Left ventricle myocardium superior (tissue), 1 donor: ENCODE measurements around the gene HAGH. TPM values are rescaled to one million over a fixed set of nuclear protein-coding genes. Genes with fewer than 3 reads are reported as not detected.

Source experiments
- total RNA-seq: library from RNA; stranded (reverse); fragmentation: NEBNext Ultra II Directional; extraction: Animal tissue kit (Norgen Biotek cat#: 25700); gene quantifications from one replicate; pipeline ENCODE4 v1.2.1, GENCODE V29; 2021
- donor health status: DM: no; HTN: yes; CAD: no; lungs with severe emphysema.

HAGH gene
- total RNA-seq, 1 donor from 2014 or later = 182 TPM

Other genes starting within 250 kb of the HAGH start
- gene IFT140, start 214.8 kb downstream of the HAGH start, total RNA-seq = 7.5 TPM
- 11.3 TPM for gene CRAMP1, start 214.5 kb downstream of the HAGH start, total RNA-seq
- gene JPT2, start 148.5 kb downstream of the HAGH start, total RNA-seq = 41.6 TPM
- gene MAPK8IP3, start 120.6 kb downstream of the HAGH start, total RNA-seq = 80.3 TPM
- 38.3 TPM for gene NME3, start 55.3 kb downstream of the HAGH start, total RNA-seq
- 8.1 TPM for gene EME2, start 54.0 kb downstream of the HAGH start, total RNA-seq
- gene MRPS34, start 53.7 kb downstream of the HAGH start, total RNA-seq = 85.9 TPM
- gene SPSB3, start 44.3 kb downstream of the HAGH start, total RNA-seq = 40.8 TPM
- 36.6 TPM for gene NUBP2, start 43.9 kb downstream of the HAGH start, total RNA-seq
- not detected for gene IGFALS, start 33.1 kb downstream of the HAGH start, total RNA-seq
- gene FAHD1, start 381 bp upstream of the HAGH start, total RNA-seq = 30.0 TPM
- not detected for gene MEIOB, start 45.3 kb upstream of the HAGH start, total RNA-seq
- not detected for gene HS3ST6, start 91.6 kb upstream of the HAGH start, total RNA-seq
- 25.9 TPM for gene MSRB1, start 116.4 kb upstream of the HAGH start, total RNA-seq
- 315 TPM for gene RPL3L, start 127.9 kb upstream of the HAGH start, total RNA-seq
- 769 TPM for gene NDUFB10, start 132.7 kb upstream of the HAGH start, total RNA-seq
- 788 TPM for gene RPS2, start 138.0 kb upstream of the HAGH start, total RNA-seq
- not detected for gene RNF151, start 140.0 kb upstream of the HAGH start, total RNA-seq
- 24.4 TPM for gene TBL3, start 145.2 kb upstream of the HAGH start, total RNA-seq
- gene NOXO1, start 154.6 kb upstream of the HAGH start, total RNA-seq = not detected
- gene GFER, start 157.4 kb upstream of the HAGH start, total RNA-seq = 32.2 TPM
- 1.0 TPM for gene SYNGR3, start 163.1 kb upstream of the HAGH start, total RNA-seq
- 16.0 TPM for gene ZNF598, start 183.0 kb upstream of the HAGH start, total RNA-seq
- gene NPW, start 193.0 kb upstream of the HAGH start, total RNA-seq = not detected
- 235 TPM for gene NHERF2, start 200.1 kb upstream of the HAGH start, total RNA-seq
- gene NTHL1, start 221.0 kb upstream of the HAGH start, total RNA-seq = 22.7 TPM
- gene TSC2, start 221.2 kb upstream of the HAGH start, total RNA-seq = 83.0 TPM